Measurements from ENCODE around the gene PABPN1.

PABPN1 gene

GRCh38 chr14:23351681-23352505, 30.6 kb downstream of the PABPN1 start:
- peak; percentile 47 for TF ChIP-seq CTCF (IDR thresholded peaks at IDR 0.05; ENCODE audit: poor library complexity, severe bottlenecking)
- Histone ChIP-seq H3K9me3 (ENCODE audit: severe bottlenecking) (no peaks in the 10 kb centered on the region), H3K27me3 (ENCODE audit: insufficient read depth, poor library complexity, severe bottlenecking) (no peaks in the 10 kb centered on the region), H3K4me1 (ENCODE audit: insufficient read depth, poor library complexity, severe bottlenecking) (no peaks in the 10 kb centered on the region), H3K27ac (ENCODE audit: poor library complexity, severe bottlenecking) (no peak overlapping the region), H3K36me3 (ENCODE audit: low read depth) (no peaks in the 10 kb centered on the region), H3K4me3 (ENCODE audit: severe bottlenecking) (peak overlapping the region; percentile 50)
- peak; percentile 6; the same call in 2 of the 3 replicates for ATAC-seq (ENCODE audit: low read depth)
- no peak for DNase-seq (ENCODE audit: low spot score)

GRCh38 chr14:23352506-23353432, 31.5 kb downstream of the PABPN1 start, which contains the start of gene SLC22A17:
SLC22A17 (minus strand) TSS chr14:23352887.
- DNase-seq (ENCODE audit: low spot score) = peak; percentile 82
- H3K27me3 ChIP-seq (ENCODE audit: insufficient read depth, poor library complexity, severe bottlenecking) = no peaks in the 10 kb centered on the region
- peak; percentile 90 for ATAC-seq (ENCODE audit: low read depth)

GRCh38 chr14:23353433-23353780, 32.1 kb downstream of the PABPN1 start:
- no peak for ATAC-seq (ENCODE audit: low read depth)
- DNase-seq (ENCODE audit: low spot score) = no peak
- H3K27ac ChIP-seq (ENCODE audit: poor library complexity, severe bottlenecking) = no peak overlapping the region
- H3K36me3 ChIP-seq (ENCODE audit: low read depth) = no peaks in the 10 kb centered on the region
- TF ChIP-seq CTCF (IDR thresholded peaks at IDR 0.05; ENCODE audit: poor library complexity, severe bottlenecking) = no peak
- no peaks in the 10 kb centered on the region for H3K9me3 ChIP-seq (ENCODE audit: severe bottlenecking)
- H3K27me3 ChIP-seq (ENCODE audit: insufficient read depth, poor library complexity, severe bottlenecking) = no peaks in the 10 kb centered on the region
- H3K4me3 ChIP-seq (ENCODE audit: severe bottlenecking) = no peak overlapping the region
- no peaks in the 10 kb centered on the region for H3K4me1 ChIP-seq (ENCODE audit: insufficient read depth, poor library complexity, severe bottlenecking)

More at GRCh38 chr14:23352506-23353432, 31.5 kb downstream of the PABPN1 start, which contains the start of gene SLC22A17:
- Histone ChIP-seq H3K9me3 (ENCODE audit: severe bottlenecking) (no peaks in the 10 kb centered on the region), H3K4me1 (ENCODE audit: insufficient read depth, poor library complexity, severe bottlenecking) (no peaks in the 10 kb centered on the region), H3K4me3 (ENCODE audit: severe bottlenecking) (peak within 1 kb of the TSS; percentile 50), H3K27ac (ENCODE audit: poor library complexity, severe bottlenecking) (no peak within 1 kb of the TSS), H3K36me3 (ENCODE audit: low read depth) (no peaks in the 10 kb centered on the region)
- peak; percentile 36 for TF ChIP-seq CTCF (IDR thresholded peaks at IDR 0.05; ENCODE audit: poor library complexity, severe bottlenecking)

- Histone ChIP-seq H3K36me3 (ENCODE audit: low read depth) (no peaks in the 10 kb centered on the region), H3K4me1 (ENCODE audit: insufficient read depth, poor library complexity, severe bottlenecking) (no peaks in the 10 kb centered on the region), H3K27me3 (ENCODE audit: insufficient read depth, poor library complexity, severe bottlenecking) (no peaks in the 10 kb centered on the region), H3K4me3 (ENCODE audit: severe bottlenecking) (no peak overlapping the region), H3K27ac (ENCODE audit: poor library complexity, severe bottlenecking) (no peak overlapping the region), H3K9me3 (ENCODE audit: severe bottlenecking) (no peaks in the 10 kb centered on the region)
- TF ChIP-seq CTCF (IDR thresholded peaks at IDR 0.05; ENCODE audit: poor library complexity, severe bottlenecking) = no peak
- DNase-seq (ENCODE audit: low spot score) (no peak), ATAC-seq (ENCODE audit: low read depth) (no peak)
Measured at GRCh38 chr14:23354990-23355389, 33.7 kb downstream of the PABPN1 start.

Data from RWPE2 (cell line).